ENCODE data around the gene KCNQ2. TPM values are rescaled to one million over a fixed set of nuclear protein-coding genes. Genes with fewer than 3 reads are reported as not detected.

The KCNQ2 gene
- total RNA-seq, 2 donors from 2014 or later: 0.46 to 35.6 TPM

DNA sequence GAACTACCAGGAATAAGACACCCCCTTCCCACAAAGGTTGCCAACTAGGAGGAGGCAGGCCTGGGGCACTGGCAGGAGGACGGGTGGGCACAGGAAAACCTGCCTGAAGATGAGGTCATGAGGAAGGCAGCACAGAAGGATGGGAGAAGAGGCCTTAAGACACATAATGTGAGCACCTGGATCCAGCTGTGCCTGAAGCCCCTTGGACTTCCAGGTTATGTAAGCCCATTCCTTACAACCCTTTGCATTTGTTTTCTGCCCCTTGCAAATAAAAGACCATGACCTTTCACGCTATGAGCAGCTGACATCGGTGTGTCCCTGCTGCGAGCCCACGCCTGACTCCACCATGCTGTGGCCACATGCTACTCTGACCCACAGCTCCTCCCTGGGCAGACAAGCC is 23.4 kb downstream of the KCNQ2 start:
- Histone ChIP-seq H3K27ac (no peak overlapping the region), H3K27me3 (replicated peaks; ENCODE audit: insufficient read depth) (peaks cover 21% of the 10 kb centered on the region), H3K4me1 (replicated peaks) (no peaks in the 10 kb centered on the region), H3K36me3 (no peaks in the 10 kb centered on the region), H3K9me3 (no peaks in the 10 kb centered on the region), H3K4me3 (no peak overlapping the region)
- intact Hi-C loops (cut with DNase I): no loop called here
- TF ChIP-seq POLR2A (IDR thresholded peaks at IDR 0.05): no peak
- TF ChIP-seq, protein P1, sequence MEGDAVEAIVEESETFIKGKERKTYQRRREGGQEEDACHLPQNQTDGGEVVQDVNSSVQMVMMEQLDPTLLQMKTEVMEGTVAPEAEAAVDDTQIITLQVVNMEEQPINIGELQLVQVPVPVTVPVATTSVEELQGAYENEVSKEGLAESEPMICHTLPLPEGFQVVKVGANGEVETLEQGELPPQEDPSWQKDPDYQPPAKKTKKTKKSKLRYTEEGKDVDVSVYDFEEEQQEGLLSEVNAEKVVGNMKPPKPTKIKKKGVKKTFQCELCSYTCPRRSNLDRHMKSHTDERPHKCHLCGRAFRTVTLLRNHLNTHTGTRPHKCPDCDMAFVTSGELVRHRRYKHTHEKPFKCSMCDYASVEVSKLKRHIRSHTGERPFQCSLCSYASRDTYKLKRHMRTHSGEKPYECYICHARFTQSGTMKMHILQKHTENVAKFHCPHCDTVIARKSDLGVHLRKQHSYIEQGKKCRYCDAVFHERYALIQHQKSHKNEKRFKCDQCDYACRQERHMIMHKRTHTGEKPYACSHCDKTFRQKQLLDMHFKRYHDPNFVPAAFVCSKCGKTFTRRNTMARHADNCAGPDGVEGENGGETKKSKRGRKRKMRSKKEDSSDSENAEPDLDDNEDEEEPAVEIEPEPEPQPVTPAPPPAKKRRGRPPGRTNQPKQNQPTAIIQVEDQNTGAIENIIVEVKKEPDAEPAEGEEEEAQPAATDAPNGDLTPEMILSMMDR (IDR thresholded peaks at IDR 0.05): no peak
- TF ChIP-seq POLR2AphosphoS5 (IDR thresholded peaks at IDR 0.05): no peak
- DNase-seq (ENCODE audit: low spot score): no peak
- 82% methylated on average over 5 of the region's 5 CpGs for WGBS

DNA sequence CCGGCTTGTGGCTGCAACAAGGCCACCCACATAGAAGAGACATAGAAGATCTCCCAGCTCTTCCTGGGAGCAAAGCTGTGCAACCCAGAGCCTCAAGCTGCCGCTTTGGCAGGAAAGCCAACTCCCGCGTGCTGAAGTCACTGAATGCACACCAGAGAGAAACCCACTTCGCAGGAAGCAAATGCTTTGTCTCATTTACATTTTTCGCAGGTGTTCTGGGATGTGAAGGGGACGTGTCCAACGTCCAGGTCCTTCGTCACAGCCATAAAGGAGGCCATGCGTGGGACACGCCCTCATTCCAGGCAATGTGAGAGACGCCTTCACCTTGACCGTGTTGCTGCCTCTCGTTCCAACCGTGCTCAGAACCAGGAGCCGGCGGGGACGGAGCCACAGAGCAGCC is 24.4 kb downstream of the KCNQ2 start:
- no peak for TF ChIP-seq POLR2A (IDR thresholded peaks at IDR 0.05)
- no peak for TF ChIP-seq POLR2AphosphoS5 (IDR thresholded peaks at IDR 0.05)
- TF ChIP-seq, protein P1 (IDR thresholded peaks at IDR 0.05): no peak
- intact Hi-C loops (cut with DNase I): no loop called here
- no peak for DNase-seq (ENCODE audit: low spot score)
- Histone ChIP-seq H3K36me3 (no peaks in the 10 kb centered on the region), H3K4me3 (no peak overlapping the region), H3K27me3 (replicated peaks; ENCODE audit: insufficient read depth) (peaks cover 14% of the 10 kb centered on the region), H3K27ac (no peak overlapping the region), H3K4me1 (replicated peaks) (no peaks in the 10 kb centered on the region), H3K9me3 (no peaks in the 10 kb centered on the region)
- 30% methylated on average over 18 of the region's 18 CpGs for WGBS

DNA sequence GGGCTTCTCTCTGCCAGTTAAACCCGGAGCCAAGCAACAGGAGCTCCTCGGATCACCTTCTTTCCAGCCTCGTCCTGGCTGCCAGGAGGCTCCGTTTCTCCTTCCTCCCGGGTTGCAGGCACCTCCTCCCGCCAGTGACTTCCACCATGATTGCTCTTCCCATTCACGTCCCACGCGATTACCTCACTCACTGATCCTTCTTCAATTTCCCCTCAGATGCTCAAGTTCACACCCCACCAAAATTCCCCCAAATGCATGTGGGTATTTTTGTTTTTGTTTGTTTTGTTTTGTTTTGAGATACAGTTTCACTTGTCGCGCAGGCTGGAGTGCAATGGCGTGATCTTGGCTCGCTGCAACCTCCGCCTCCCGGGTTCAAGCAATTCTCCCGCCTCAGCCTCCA is 25.1 kb downstream of the KCNQ2 start:
- Histone ChIP-seq H3K27ac (no peak overlapping the region), H3K9me3 (no peaks in the 10 kb centered on the region), H3K4me3 (no peak overlapping the region), H3K36me3 (no peaks in the 10 kb centered on the region), H3K4me1 (replicated peaks) (no peaks in the 10 kb centered on the region), H3K27me3 (replicated peaks; ENCODE audit: insufficient read depth) (peaks cover 13% of the 10 kb centered on the region)
- intact Hi-C loops (cut with DNase I): no loop called here
- WGBS: 79% methylated on average over 16 of the region's 16 CpGs
- TF ChIP-seq, protein P1 (IDR thresholded peaks at IDR 0.05): no peak
- TF ChIP-seq POLR2A (IDR thresholded peaks at IDR 0.05): no peak
- no peak for DNase-seq (ENCODE audit: low spot score)

DNA sequence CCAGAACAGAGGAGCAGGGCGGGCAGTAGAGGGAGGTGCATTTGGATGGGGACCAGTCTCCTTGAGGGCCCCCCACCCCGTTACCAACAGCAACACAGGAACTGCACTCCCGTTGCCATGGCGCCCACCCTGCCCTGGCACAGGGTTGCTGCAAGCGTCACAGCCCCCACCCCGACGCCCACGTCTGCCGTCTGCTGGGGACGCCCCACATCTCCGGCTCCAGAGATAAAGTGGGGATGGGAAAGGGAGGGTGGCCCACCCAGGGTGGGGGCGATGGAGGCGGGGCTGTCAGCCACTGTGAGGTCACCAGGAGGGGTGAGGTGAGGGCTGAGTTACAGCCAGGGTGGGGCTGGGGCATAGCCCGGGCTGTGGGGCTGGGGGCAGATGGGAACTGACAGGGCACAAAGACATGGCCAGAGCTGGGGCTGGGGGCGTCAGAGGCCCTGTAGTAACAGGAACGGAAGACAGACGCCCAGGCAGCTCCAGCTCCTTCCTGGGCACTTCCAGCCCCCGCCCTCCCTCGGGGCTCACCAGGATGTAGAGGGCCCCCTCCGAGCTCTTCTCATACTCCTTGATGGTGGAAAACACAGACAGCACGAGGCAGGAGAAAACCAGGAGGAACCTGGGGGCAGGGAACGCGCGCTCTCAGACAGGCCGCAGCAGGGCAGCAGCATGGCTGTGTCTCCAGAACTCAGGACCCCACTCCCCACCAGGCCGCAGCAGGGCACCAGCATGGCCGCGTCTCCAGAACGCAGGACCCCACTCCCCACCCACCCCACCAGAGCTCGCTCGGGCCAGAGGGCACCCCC is 26.0 kb downstream of the KCNQ2 start:
- Histone ChIP-seq H3K4me3 (no peak overlapping the region), H3K27ac (no peak overlapping the region), H3K9me3 (no peaks in the 10 kb centered on the region), H3K4me1 (replicated peaks) (no peaks in the 10 kb centered on the region), H3K27me3 (replicated peaks; ENCODE audit: insufficient read depth) (peaks cover 13% of the 10 kb centered on the region), H3K36me3 (no peaks in the 10 kb centered on the region)
- DNase-seq (ENCODE audit: low spot score): no peak
- WGBS: 45% methylated on average over 25 of the region's 31 CpGs
- intact Hi-C loops (cut with DNase I): no loop called here
- TF ChIP-seq POLR2AphosphoS5 (IDR thresholded peaks at IDR 0.05) (no peak), POLR2A (IDR thresholded peaks at IDR 0.05) (no peak)
- TF ChIP-seq, protein P1 (IDR thresholded peaks at IDR 0.05): no peak

All from prostate gland (tissue), 2 donors.